Prostate gland (tissue), 2 donors: ENCODE results near the gene BCR.

Experiments used
- POLR2A ChIP-seq: fragments of 450-650 bp; IDR thresholded peaks from one replicate; pipeline ENCODE4 v1.6.1; 2016; ENCODE audit warnings: antibody characterized with exemption, mild to moderate bottlenecking
- TF ChIP-seq, protein P1 (sequence below), 4 experiments: fragments of 200-600 bp in 2 of 4; fragments of 450-650 bp in 2 of 4; sonication (generic) in 2 of 4; IDR thresholded peaks; 1 replicate in 3 of 4; 2 replicates in 1 of 4; pipeline ENCODE4 v1.5.1; 2016 to 2019; ENCODE audit warnings: antibody characterized with exemption in 4 of 4, mild to moderate bottlenecking in 2 of 4, moderate library complexity in 2 of 4

DNA sequence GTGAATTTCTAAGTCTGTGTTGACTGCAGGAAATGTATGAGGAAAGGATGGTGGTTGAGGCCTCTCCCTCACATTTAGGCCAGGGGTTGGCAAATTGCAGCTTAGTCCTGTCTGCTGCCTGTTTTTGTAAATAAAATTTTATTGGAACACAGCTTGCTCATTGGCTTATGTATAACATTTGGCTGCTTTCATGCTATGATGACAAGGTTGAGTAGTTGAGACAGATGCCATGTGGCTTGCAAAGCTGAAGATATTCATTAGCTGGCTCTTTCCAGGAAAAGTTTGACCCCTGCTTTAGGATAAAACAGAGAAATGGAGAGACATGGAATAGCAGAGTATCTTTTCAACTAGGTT, 46.2 kb downstream of the BCR start:
- TF ChIP-seq, protein P1, sequence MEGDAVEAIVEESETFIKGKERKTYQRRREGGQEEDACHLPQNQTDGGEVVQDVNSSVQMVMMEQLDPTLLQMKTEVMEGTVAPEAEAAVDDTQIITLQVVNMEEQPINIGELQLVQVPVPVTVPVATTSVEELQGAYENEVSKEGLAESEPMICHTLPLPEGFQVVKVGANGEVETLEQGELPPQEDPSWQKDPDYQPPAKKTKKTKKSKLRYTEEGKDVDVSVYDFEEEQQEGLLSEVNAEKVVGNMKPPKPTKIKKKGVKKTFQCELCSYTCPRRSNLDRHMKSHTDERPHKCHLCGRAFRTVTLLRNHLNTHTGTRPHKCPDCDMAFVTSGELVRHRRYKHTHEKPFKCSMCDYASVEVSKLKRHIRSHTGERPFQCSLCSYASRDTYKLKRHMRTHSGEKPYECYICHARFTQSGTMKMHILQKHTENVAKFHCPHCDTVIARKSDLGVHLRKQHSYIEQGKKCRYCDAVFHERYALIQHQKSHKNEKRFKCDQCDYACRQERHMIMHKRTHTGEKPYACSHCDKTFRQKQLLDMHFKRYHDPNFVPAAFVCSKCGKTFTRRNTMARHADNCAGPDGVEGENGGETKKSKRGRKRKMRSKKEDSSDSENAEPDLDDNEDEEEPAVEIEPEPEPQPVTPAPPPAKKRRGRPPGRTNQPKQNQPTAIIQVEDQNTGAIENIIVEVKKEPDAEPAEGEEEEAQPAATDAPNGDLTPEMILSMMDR (IDR thresholded peaks at IDR 0.05), result no peak
- TF ChIP-seq POLR2A, result no peak
